ENCODE data around the gene RAD51AP1.

DNA sequence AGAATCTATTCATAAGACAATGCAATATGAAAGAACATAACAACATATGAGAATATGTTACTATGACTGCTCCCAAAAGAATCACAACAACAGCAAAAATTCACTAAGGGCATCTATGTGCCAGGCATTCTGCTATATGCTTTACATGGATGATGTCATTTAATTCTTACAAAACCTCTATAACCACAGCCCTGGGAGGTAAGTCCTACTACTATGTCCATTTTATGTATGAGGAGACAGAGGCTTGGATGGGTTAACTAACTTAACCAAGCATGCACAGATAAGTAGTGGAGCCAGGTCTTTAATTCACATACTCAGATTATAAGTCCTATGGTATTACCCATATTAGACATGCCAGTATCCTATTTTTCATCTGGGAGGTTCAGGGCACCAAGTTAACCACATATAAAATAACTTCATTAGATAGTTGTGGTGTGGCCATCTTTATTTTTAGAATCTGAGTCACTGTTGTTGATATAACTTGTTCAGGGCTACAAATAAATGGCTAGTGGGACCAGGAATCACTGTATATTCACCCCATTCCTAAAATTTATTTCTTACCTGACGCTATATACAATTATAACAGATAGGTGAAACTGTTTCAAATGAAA is 33.2 kb upstream of the RAD51AP1 start:
- no peak for TF ChIP-seq SMC3 (conservative IDR thresholded peaks at IDR 0.05; ENCODE audit: poor library complexity)
- TF ChIP-seq, protein P1, sequence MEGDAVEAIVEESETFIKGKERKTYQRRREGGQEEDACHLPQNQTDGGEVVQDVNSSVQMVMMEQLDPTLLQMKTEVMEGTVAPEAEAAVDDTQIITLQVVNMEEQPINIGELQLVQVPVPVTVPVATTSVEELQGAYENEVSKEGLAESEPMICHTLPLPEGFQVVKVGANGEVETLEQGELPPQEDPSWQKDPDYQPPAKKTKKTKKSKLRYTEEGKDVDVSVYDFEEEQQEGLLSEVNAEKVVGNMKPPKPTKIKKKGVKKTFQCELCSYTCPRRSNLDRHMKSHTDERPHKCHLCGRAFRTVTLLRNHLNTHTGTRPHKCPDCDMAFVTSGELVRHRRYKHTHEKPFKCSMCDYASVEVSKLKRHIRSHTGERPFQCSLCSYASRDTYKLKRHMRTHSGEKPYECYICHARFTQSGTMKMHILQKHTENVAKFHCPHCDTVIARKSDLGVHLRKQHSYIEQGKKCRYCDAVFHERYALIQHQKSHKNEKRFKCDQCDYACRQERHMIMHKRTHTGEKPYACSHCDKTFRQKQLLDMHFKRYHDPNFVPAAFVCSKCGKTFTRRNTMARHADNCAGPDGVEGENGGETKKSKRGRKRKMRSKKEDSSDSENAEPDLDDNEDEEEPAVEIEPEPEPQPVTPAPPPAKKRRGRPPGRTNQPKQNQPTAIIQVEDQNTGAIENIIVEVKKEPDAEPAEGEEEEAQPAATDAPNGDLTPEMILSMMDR (IDR thresholded peaks at IDR 0.05; ENCODE audit: poor library complexity, severe bottlenecking), result no peak
- TF ChIP-seq EP300 (conservative IDR thresholded peaks at IDR 0.05; ENCODE audit: poor library complexity, severe bottlenecking), result no peak
- no peak for TF ChIP-seq TAF1 (IDR thresholded peaks at IDR 0.05; ENCODE audit: low read depth)
- TF ChIP-seq, protein P2, sequence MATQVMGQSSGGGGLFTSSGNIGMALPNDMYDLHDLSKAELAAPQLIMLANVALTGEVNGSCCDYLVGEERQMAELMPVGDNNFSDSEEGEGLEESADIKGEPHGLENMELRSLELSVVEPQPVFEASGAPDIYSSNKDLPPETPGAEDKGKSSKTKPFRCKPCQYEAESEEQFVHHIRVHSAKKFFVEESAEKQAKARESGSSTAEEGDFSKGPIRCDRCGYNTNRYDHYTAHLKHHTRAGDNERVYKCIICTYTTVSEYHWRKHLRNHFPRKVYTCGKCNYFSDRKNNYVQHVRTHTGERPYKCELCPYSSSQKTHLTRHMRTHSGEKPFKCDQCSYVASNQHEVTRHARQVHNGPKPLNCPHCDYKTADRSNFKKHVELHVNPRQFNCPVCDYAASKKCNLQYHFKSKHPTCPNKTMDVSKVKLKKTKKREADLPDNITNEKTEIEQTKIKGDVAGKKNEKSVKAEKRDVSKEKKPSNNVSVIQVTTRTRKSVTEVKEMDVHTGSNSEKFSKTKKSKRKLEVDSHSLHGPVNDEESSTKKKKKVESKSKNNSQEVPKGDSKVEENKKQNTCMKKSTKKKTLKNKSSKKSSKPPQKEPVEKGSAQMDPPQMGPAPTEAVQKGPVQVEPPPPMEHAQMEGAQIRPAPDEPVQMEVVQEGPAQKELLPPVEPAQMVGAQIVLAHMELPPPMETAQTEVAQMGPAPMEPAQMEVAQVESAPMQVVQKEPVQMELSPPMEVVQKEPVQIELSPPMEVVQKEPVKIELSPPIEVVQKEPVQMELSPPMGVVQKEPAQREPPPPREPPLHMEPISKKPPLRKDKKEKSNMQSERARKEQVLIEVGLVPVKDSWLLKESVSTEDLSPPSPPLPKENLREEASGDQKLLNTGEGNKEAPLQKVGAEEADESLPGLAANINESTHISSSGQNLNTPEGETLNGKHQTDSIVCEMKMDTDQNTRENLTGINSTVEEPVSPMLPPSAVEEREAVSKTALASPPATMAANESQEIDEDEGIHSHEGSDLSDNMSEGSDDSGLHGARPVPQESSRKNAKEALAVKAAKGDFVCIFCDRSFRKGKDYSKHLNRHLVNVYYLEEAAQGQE (IDR thresholded peaks at IDR 0.05; ENCODE audit: borderline replicate concordance), result no peak
- TF ChIP-seq RAD21 (conservative IDR thresholded peaks at IDR 0.05), result no peak

Data from neural cell (in vitro differentiated cells).